H9 (cell line): ENCODE measurements around the gene NGFR. TPM values are rescaled to one million over a fixed set of nuclear protein-coding genes. Genes with fewer than 3 reads are reported as not detected.
A peak's percentile ranks its signal among the peaks of the same experiment; 100 is the strongest.

Experiments used
- DNase-seq: peaks from one replicate; pipeline ENCODE4 v3.0.0-alpha.2; 2017
- H2AFZ ChIP-seq: one replicate; pipeline ENCODE4 v1.6.1; 2013; ENCODE audit warnings: mild to moderate bottlenecking, low read length, control low read depth, moderate library complexity
- H2AK5ac ChIP-seq: 2 replicates; pipeline ENCODE4 v1.6.1; 2013; ENCODE audit warnings: low read length, control low read depth, mixed read lengths; ENCODE audit not compliant: insufficient read length
- H2BK120ac ChIP-seq: one replicate; pipeline ENCODE4 v1.6.1; 2013; ENCODE audit warnings: low read depth, mild to moderate bottlenecking, low read length, control low read depth, inconsistent platforms; ENCODE audit not compliant: poor library complexity, severe bottlenecking
- H2BK12ac ChIP-seq: 2 replicates; pipeline ENCODE4 v1.6.1; 2013; ENCODE audit warnings: low read length, control low read depth, mixed read lengths, low read depth; ENCODE audit not compliant: insufficient read length
- H2BK15ac ChIP-seq: 2 replicates; pipeline ENCODE4 v1.6.1; 2013; ENCODE audit warnings: low read depth, low read length, control low read depth
- H2BK20ac ChIP-seq: one replicate; pipeline ENCODE4 v1.6.1; 2013; ENCODE audit warnings: low read depth, mild to moderate bottlenecking, low read length, control low read depth, inconsistent platforms; ENCODE audit not compliant: poor library complexity, severe bottlenecking
- H2BK5ac ChIP-seq: 2 replicates; pipeline ENCODE4 v1.6.1; 2013; ENCODE audit warnings: low read length, control low read depth, mixed read lengths; ENCODE audit not compliant: insufficient read length
- H3K14ac ChIP-seq: 2 replicates; pipeline ENCODE4 v1.6.1; 2013; ENCODE audit warnings: low read length, control low read depth; ENCODE audit not compliant: insufficient read depth
- H3K18ac ChIP-seq: 2 replicates; pipeline ENCODE4 v1.6.1; 2013; ENCODE audit warnings: low read depth, mild to moderate bottlenecking, mixed read lengths, low read length, control low read depth; ENCODE audit not compliant: insufficient read length
- H3K23ac ChIP-seq: 2 replicates; pipeline ENCODE4 v1.6.1; 2013; ENCODE audit warnings: low read length, control low read depth, mixed read lengths, low read depth; ENCODE audit not compliant: insufficient read length
- H3K23me2 ChIP-seq: 2 replicates; pipeline ENCODE4 v1.6.1; 2013; ENCODE audit warnings: low read depth, mild to moderate bottlenecking, mixed read lengths, low read length, control low read depth; ENCODE audit not compliant: insufficient read length, poor library complexity, severe bottlenecking
- H3K27ac ChIP-seq: 2 replicates; pipeline ENCODE4 v1.5.1; 2013; ENCODE audit warnings: low read length, control low read depth, mixed read lengths, low read depth; ENCODE audit not compliant: insufficient read length
- H3K27me3 ChIP-seq: 2 replicates; pipeline ENCODE4 v1.6.1; 2013; ENCODE audit warnings: low read length, control low read depth, inconsistent platforms; ENCODE audit not compliant: insufficient read depth
- H3K4ac ChIP-seq: 2 replicates; pipeline ENCODE4 v1.6.1; 2013; ENCODE audit warnings: low read depth, mild to moderate bottlenecking, control low read depth, inconsistent platforms, low read length, moderate library complexity
- H3K4me1 ChIP-seq: 2 replicates; pipeline ENCODE4 v1.6.1; 2013; ENCODE audit warnings: low read length, control low read depth, inconsistent platforms; ENCODE audit not compliant: insufficient read depth
- H3K4me2 ChIP-seq: 2 replicates; pipeline ENCODE4 v1.6.1; 2013; ENCODE audit warnings: low read length, control low read depth, mixed read lengths; ENCODE audit not compliant: insufficient read length, insufficient read depth
- H3K56ac ChIP-seq: 2 replicates; pipeline ENCODE4 v1.6.1; 2013; ENCODE audit warnings: low read depth, mild to moderate bottlenecking, mixed read lengths, low read length, control low read depth; ENCODE audit not compliant: insufficient read length
- H3K79me1 ChIP-seq: 2 replicates; pipeline ENCODE4 v1.6.1; 2013; ENCODE audit warnings: low read depth, mild to moderate bottlenecking, moderate library complexity, low read length, control low read depth, inconsistent platforms; ENCODE audit not compliant: insufficient read depth, poor library complexity, severe bottlenecking
- H3K79me2 ChIP-seq: 2 replicates; pipeline ENCODE4 v1.6.1; 2013; ENCODE audit warnings: low read length, control low read depth, inconsistent platforms; ENCODE audit not compliant: insufficient read depth
- H3K9ac ChIP-seq: 2 replicates; pipeline ENCODE4 v1.6.1; 2013; ENCODE audit warnings: low read length, control low read depth, mixed read lengths; ENCODE audit not compliant: insufficient read length; ENCODE audit errors: extremely low read depth
- H3K9me3 ChIP-seq: one replicate; pipeline ENCODE4 v1.6.1; 2013; ENCODE audit warnings: low read depth, low read length, inconsistent platforms; ENCODE audit not compliant: control insufficient read depth
- H3T11ph ChIP-seq: one replicate; pipeline ENCODE4 v1.6.1; 2013; ENCODE audit warnings: mild to moderate bottlenecking, low read length, control low read depth, inconsistent platforms
- H4K20me1 ChIP-seq: one replicate; pipeline ENCODE4 v1.6.1; 2013; ENCODE audit not compliant: control insufficient read depth, insufficient read length, insufficient read depth
- H4K5ac ChIP-seq: 2 replicates; pipeline ENCODE4 v1.6.1; 2013; ENCODE audit warnings: low read depth, mild to moderate bottlenecking, mixed read lengths, low read length, control low read depth; ENCODE audit not compliant: insufficient read length
- H4K8ac ChIP-seq: replicated peaks from 2 replicates; pipeline ENCODE4 v1.6.1; 2013; ENCODE audit warnings: low read length, control low read depth, mixed read lengths, low read depth; ENCODE audit not compliant: insufficient read length
- H4K91ac ChIP-seq: 2 replicates; pipeline ENCODE4 v1.6.1; 2013; ENCODE audit warnings: low read depth, mild to moderate bottlenecking, moderate library complexity, mixed read lengths, low read length, control low read depth; ENCODE audit not compliant: insufficient read length
- H3K27ac Mint-ChIP-seq, 3 experiments: 2 replicates in 2 of 3; 3 replicates in 1 of 3; pipeline ENCODE4 v1.8.0; 2020 to 2021; ENCODE audit warnings: mixed read lengths in 3 of 3, mild to moderate bottlenecking in 1 of 3, moderate library complexity in 1 of 3
- H3K27me3 Mint-ChIP-seq: 2 replicates; pipeline ENCODE4 v1.8.0; 2021; ENCODE audit warnings: low read depth, mild to moderate bottlenecking, moderate library complexity, mixed read lengths
- H3K36me3 Mint-ChIP-seq, 3 experiments: 2 replicates in 2 of 3; 3 replicates in 1 of 3; pipeline ENCODE4 v1.8.0; 2020 to 2021; ENCODE audit warnings: low read depth in 3 of 3, mixed read lengths in 3 of 3; ENCODE audit not compliant: insufficient read depth in 1 of 3
- H3K4me1 Mint-ChIP-seq, 2 experiments: 2 replicates each; pipeline ENCODE4 v1.8.0; 2020; ENCODE audit warnings: mixed read lengths in 2 of 2
- H3K4me3 Mint-ChIP-seq, 2 experiments: 2 replicates in 1 of 2; 3 replicates in 1 of 2; pipeline ENCODE4 v1.8.0; 2020 to 2021; ENCODE audit warnings: mild to moderate bottlenecking in 2 of 2, mixed read lengths in 2 of 2, moderate library complexity in 1 of 2
- H3K9me3 Mint-ChIP-seq, 2 experiments: 2 replicates in 1 of 2; 3 replicates in 1 of 2; pipeline ENCODE4 v1.8.0; 2020; ENCODE audit warnings: mild to moderate bottlenecking in 2 of 2, mixed read lengths in 2 of 2, moderate library complexity in 1 of 2
- CTCF ChIP-seq: fragments of 200-600 bp; sonication (generic); conservative IDR thresholded peaks from 3 replicates; pipeline ENCODE4 v1.8.0; 2021; ENCODE audit warnings: antibody characterized with exemption, mild to moderate bottlenecking
- WGBS: extraction: QIAGEN DNeasy Blood & Tissue Kit; methylation state at CpG from one replicate; pipeline ENCODE4 v1.1.7; 2013; ENCODE audit warnings: missing lambda C conversion rate, low lambda C conversion rate, mixed read lengths; ENCODE audit not compliant: insufficient read length; ENCODE audit errors: extremely low coverage; 5-methylcytosine and 5-hydroxymethylcytosine counted together
- total RNA-seq: library from RNA; stranded (reverse); gene quantifications from 2 replicates; pipeline ENCODE4 v1.2.1, GENCODE V29; 2021

Gene NGFR
- total RNA-seq, 1 experiment from 2014 or later = 9.6 TPM

- Histone ChIP-seq H3K4me2 (no peak overlapping the region), H3K23me2 (no peaks in the 10 kb centered on the region), H3K14ac (no peak overlapping the region; the same call in 1 of the 2 replicates), H2AFZ (no peak overlapping the region), H2BK15ac (no peak overlapping the region), H2BK5ac (no peak overlapping the region), H3K9me3 (no peaks in the 10 kb centered on the region), H4K91ac (no peak overlapping the region), H4K20me1 (no peaks in the 10 kb centered on the region), H3K4ac (no peak overlapping the region), H3K79me2 (no peaks in the 10 kb centered on the region), H3K56ac (no peak overlapping the region), H3K4me1 (no peaks in the 10 kb centered on the region; the same call in 1 of the 2 replicates), H3K9ac (no peak overlapping the region), H4K8ac (no peak overlapping the region), H3K18ac (no peak overlapping the region), H3T11ph (no peak overlapping the region), H2BK12ac (no peak overlapping the region), H2BK120ac (no peak overlapping the region), H3K27me3 (no peaks in the 10 kb centered on the region), H4K5ac (no peak overlapping the region), H2BK20ac (no peak overlapping the region), H3K79me1 (no peaks in the 10 kb centered on the region), H3K23ac (no peak overlapping the region), H3K27ac (no peak overlapping the region), H2AK5ac (no peak overlapping the region)
- H3K4me3 Mint-ChIP-seq = no peak overlapping the region
- DNase-seq = peak; percentile 17
- TF ChIP-seq CTCF = no peak
- no peak overlapping the region; a peak in 1 of 7 replicates for H3K27ac Mint-ChIP-seq
- H3K9me3 Mint-ChIP-seq = no peaks in the 10 kb centered on the region
- H3K36me3 Mint-ChIP-seq = no peaks in the 10 kb centered on the region
- WGBS = no CpG with 5 or more reads among the region's 15 CpGs
- H3K27me3 Mint-ChIP-seq = peaks cover 2% of the 10 kb centered on the region
- H3K4me1 Mint-ChIP-seq = peaks cover 2 to 8% of the 10 kb centered on the region in 2 experiments; a peak in 3 of 4 replicates
Observed at GRCh38 chr17:49521471-49522356, 26.6 kb downstream of the NGFR start.
